GM13977 (cell line): Measurements from ENCODE around the gene SLIT3.
"Not testable (repeated sequence)": the region's sequence is repeated elsewhere in the genome, so short reads cannot be mapped to it uniquely, and the experiment has no call there.

ENCODE experiments used
- DNase-seq: peaks from one replicate; pipeline ENCODE4 v3.0.0; 2012; ENCODE audit warnings: low spot score
- CTCF ChIP-seq: IDR thresholded peaks from 2 replicates; pipeline ENCODE4 v1.5.1; 2012; ENCODE audit warnings: mild to moderate bottlenecking, control low read depth; ENCODE audit not compliant: insufficient read depth; ENCODE audit errors: extremely low read depth, missing control alignments
- in situ Hi-C: fragments of 300-500 bp; cut with MboI; formaldehyde crosslinking; loops from one replicate; pipeline ENCODE4 v1.12.0; 2022; ENCODE audit warnings: low sequenced_read_pairs, low pct_unique_long_range_greater_than_20kb, mixed read lengths, inconsistent platforms; ENCODE audit not compliant: unreplicated experiment

SLIT3 gene

GRCh38 chr5:168646335-168646734 lies 654.6 kb downstream of the SLIT3 start:
- no peak for TF ChIP-seq CTCF
- in situ Hi-C loops = no loop called here
- DNase-seq = no peak

- DNase-seq = no peak
- in situ Hi-C loops = no loop called here
- TF ChIP-seq CTCF = no peak
Measured at GRCh38 chr5:168645195-168645594, 655.7 kb downstream of the SLIT3 start.

GRCh38 chr5:168642019-168642418 lies 658.9 kb downstream of the SLIT3 start:
- no peak for TF ChIP-seq CTCF
- in situ Hi-C loops = no loop called here
- no peak for DNase-seq

GRCh38 chr5:168638846-168639245 lies 662.1 kb downstream of the SLIT3 start:
- DNase-seq, in situ Hi-C loops: not testable (repeated sequence)

GRCh38 chr5:168637793-168638192 lies 663.1 kb downstream of the SLIT3 start:
- DNase-seq = no peak
- in situ Hi-C loops = no loop called here
- no peak for TF ChIP-seq CTCF

- in situ Hi-C loops = no loop called here
- TF ChIP-seq CTCF = no peak
- no peak for DNase-seq
Measured at GRCh38 chr5:168637281-168637680, 663.7 kb downstream of the SLIT3 start.

- in situ Hi-C loops, DNase-seq: not testable (repeated sequence)
Measured at GRCh38 chr5:168630958-168631357, 670.0 kb downstream of the SLIT3 start.

GRCh38 chr5:168624850-168625364 lies 676.0 kb downstream of the SLIT3 start:
- no peak for TF ChIP-seq CTCF
- in situ Hi-C loops = no loop called here
- DNase-seq = no peak
